ENCODE results near the gene RIN2.

- TF ChIP-seq POLR2A (IDR thresholded peaks at IDR 0.05; ENCODE audit: low read depth, low read length) (no peak), NFE2L2 (IDR thresholded peaks at IDR 0.05; ENCODE audit: low read depth, low read length) (no peak)
Observed at GRCh38 chr20:19709635-19710335, 48.3 kb upstream of the RIN2 start.

Data from IMR-90 (cell line).